Adrenal gland (tissue), 5 donors: Measurements from ENCODE around the gene EPC1.

Source experiments
- CTCF ChIP-seq, 6 experiments: fragments of 450-650 bp in 4 of 6; fragments of 200-600 bp in 2 of 6; sonication (generic) in 1 of 6; IDR thresholded peaks; 1 replicate in 5 of 6; 2 replicates in 1 of 6; pipeline versions ENCODE4 v1.5.1 to v1.8.0; 2016 to 2021; ENCODE audit warnings: antibody characterized with exemption in 6 of 6, mild to moderate bottlenecking in 2 of 6, moderate library complexity in 1 of 6
- POLR2A ChIP-seq, 2 donors: fragments of 450-650 bp; IDR thresholded peaks; one replicate each; pipeline ENCODE4 v1.6.1; 2017; ENCODE audit warnings: antibody characterized with exemption in 2 of 2, mild to moderate bottlenecking in 2 of 2, moderate library complexity in 1 of 2
- donor health status: DM: no; HTN: no; CAD: no.

GRCh38 chr10:32362571-32362970, 15.6 kb upstream of the EPC1 start:
- TF ChIP-seq CTCF (IDR thresholded peaks at IDR 0.05), result no peak
- no peak for TF ChIP-seq POLR2A (IDR thresholded peaks at IDR 0.05)
